Measurements from ENCODE around the gene BBLN.

BBLN gene

GRCh38 chr9:128145536-128145935 is 14.5 kb upstream of the BBLN start:
- no peak for DNase-seq (ENCODE audit: low spot score)

- DNase-seq (ENCODE audit: low spot score), result no peak
Measured at GRCh38 chr9:128145951-128146351, 14.1 kb upstream of the BBLN start.

- no peak for DNase-seq (ENCODE audit: low spot score)
Measured at GRCh38 chr9:128146591-128147120, 13.4 kb upstream of the BBLN start.

- DNase-seq (ENCODE audit: low spot score), result no peak
Measured at GRCh38 chr9:128148509-128149000, 11.5 kb upstream of the BBLN start.

- DNase-seq (ENCODE audit: low spot score), result no peak
Measured at GRCh38 chr9:128149001-128149701, 10.9 kb upstream of the BBLN start, which contains the start of gene LCN2. Gene LCN2, plus strand, starts transcription at chr9:128149453. Its CDS starts 73 bp downstream, at chr9:128149526.

GRCh38 chr9:128149951-128150593 is 10.0 kb upstream of the BBLN start:
- no peak for DNase-seq (ENCODE audit: low spot score)

GRCh38 chr9:128150594-128151308 is 9.3 kb upstream of the BBLN start:
- no peak for DNase-seq (ENCODE audit: low spot score)

GRCh38 chr9:128151309-128152132 is 8.5 kb upstream of the BBLN start:
- DNase-seq (ENCODE audit: low spot score), result no peak

- DNase-seq (ENCODE audit: low spot score), result no peak
Measured at GRCh38 chr9:128152133-128153059, 7.7 kb upstream of the BBLN start.

- no peak for DNase-seq (ENCODE audit: low spot score)
Measured at GRCh38 chr9:128153060-128153946, 6.8 kb upstream of the BBLN start.

GRCh38 chr9:128153947-128154695 is 5.9 kb upstream of the BBLN start:
- no peak for DNase-seq (ENCODE audit: low spot score)

- DNase-seq (ENCODE audit: low spot score), result no peak
Measured at GRCh38 chr9:128155736-128156500, 4.1 kb upstream of the BBLN start.

- DNase-seq (ENCODE audit: low spot score), result no peak
Measured at GRCh38 chr9:128159522-128159783, 612 bp upstream of the BBLN start.

GRCh38 chr9:128160603-128160987 is 530 bp downstream of the BBLN start:
- no peak for DNase-seq (ENCODE audit: low spot score)

- DNase-seq (ENCODE audit: low spot score), result no peak
Measured at GRCh38 chr9:128161215-128161902, 1.3 kb downstream of the BBLN start.

GRCh38 chr9:128162215-128163026 is 2.4 kb downstream of the BBLN start:
- no peak for DNase-seq (ENCODE audit: low spot score)

GRCh38 chr9:128163027-128163515 is 3.0 kb downstream of the BBLN start:
- no peak for DNase-seq (ENCODE audit: low spot score)
